H9 (cell line): ENCODE data around the gene MACROD1. TPM values are rescaled to one million over a fixed set of nuclear protein-coding genes. Genes with fewer than 3 reads are reported as not detected.

Experiments
- DNase-seq: peaks from one replicate; pipeline ENCODE4 v3.0.0-alpha.2; 2017
- H2AFZ ChIP-seq: one replicate; pipeline ENCODE4 v1.6.1; 2013; ENCODE audit warnings: mild to moderate bottlenecking, low read length, control low read depth, moderate library complexity
- H2AK5ac ChIP-seq: 2 replicates; pipeline ENCODE4 v1.6.1; 2013; ENCODE audit warnings: low read length, control low read depth, mixed read lengths; ENCODE audit not compliant: insufficient read length
- H2BK120ac ChIP-seq: one replicate; pipeline ENCODE4 v1.6.1; 2013; ENCODE audit warnings: low read depth, mild to moderate bottlenecking, low read length, control low read depth, inconsistent platforms; ENCODE audit not compliant: poor library complexity, severe bottlenecking
- H2BK12ac ChIP-seq: 2 replicates; pipeline ENCODE4 v1.6.1; 2013; ENCODE audit warnings: low read length, control low read depth, mixed read lengths, low read depth; ENCODE audit not compliant: insufficient read length
- H2BK15ac ChIP-seq: 2 replicates; pipeline ENCODE4 v1.6.1; 2013; ENCODE audit warnings: low read depth, low read length, control low read depth
- H2BK20ac ChIP-seq: one replicate; pipeline ENCODE4 v1.6.1; 2013; ENCODE audit warnings: low read depth, mild to moderate bottlenecking, low read length, control low read depth, inconsistent platforms; ENCODE audit not compliant: poor library complexity, severe bottlenecking
- H2BK5ac ChIP-seq: 2 replicates; pipeline ENCODE4 v1.6.1; 2013; ENCODE audit warnings: low read length, control low read depth, mixed read lengths; ENCODE audit not compliant: insufficient read length
- H3K14ac ChIP-seq: 2 replicates; pipeline ENCODE4 v1.6.1; 2013; ENCODE audit warnings: low read length, control low read depth; ENCODE audit not compliant: insufficient read depth
- H3K18ac ChIP-seq: 2 replicates; pipeline ENCODE4 v1.6.1; 2013; ENCODE audit warnings: low read depth, mild to moderate bottlenecking, mixed read lengths, low read length, control low read depth; ENCODE audit not compliant: insufficient read length
- H3K23ac ChIP-seq: 2 replicates; pipeline ENCODE4 v1.6.1; 2013; ENCODE audit warnings: low read length, control low read depth, mixed read lengths, low read depth; ENCODE audit not compliant: insufficient read length
- H3K23me2 ChIP-seq: 2 replicates; pipeline ENCODE4 v1.6.1; 2013; ENCODE audit warnings: low read depth, mild to moderate bottlenecking, mixed read lengths, low read length, control low read depth; ENCODE audit not compliant: insufficient read length, poor library complexity, severe bottlenecking
- H3K27ac ChIP-seq: 2 replicates; pipeline ENCODE4 v1.5.1; 2013; ENCODE audit warnings: low read length, control low read depth, mixed read lengths, low read depth; ENCODE audit not compliant: insufficient read length
- H3K27me3 ChIP-seq: 2 replicates; pipeline ENCODE4 v1.6.1; 2013; ENCODE audit warnings: low read length, control low read depth, inconsistent platforms; ENCODE audit not compliant: insufficient read depth
- H3K4ac ChIP-seq: 2 replicates; pipeline ENCODE4 v1.6.1; 2013; ENCODE audit warnings: low read depth, mild to moderate bottlenecking, control low read depth, inconsistent platforms, low read length, moderate library complexity
- H3K4me1 ChIP-seq: 2 replicates; pipeline ENCODE4 v1.6.1; 2013; ENCODE audit warnings: low read length, control low read depth, inconsistent platforms; ENCODE audit not compliant: insufficient read depth
- H3K4me2 ChIP-seq: 2 replicates; pipeline ENCODE4 v1.6.1; 2013; ENCODE audit warnings: low read length, control low read depth, mixed read lengths; ENCODE audit not compliant: insufficient read length, insufficient read depth
- H3K56ac ChIP-seq: 2 replicates; pipeline ENCODE4 v1.6.1; 2013; ENCODE audit warnings: low read depth, mild to moderate bottlenecking, mixed read lengths, low read length, control low read depth; ENCODE audit not compliant: insufficient read length
- H3K79me1 ChIP-seq: 2 replicates; pipeline ENCODE4 v1.6.1; 2013; ENCODE audit warnings: low read depth, mild to moderate bottlenecking, moderate library complexity, low read length, control low read depth, inconsistent platforms; ENCODE audit not compliant: insufficient read depth, poor library complexity, severe bottlenecking
- H3K79me2 ChIP-seq: 2 replicates; pipeline ENCODE4 v1.6.1; 2013; ENCODE audit warnings: low read length, control low read depth, inconsistent platforms; ENCODE audit not compliant: insufficient read depth
- H3K9ac ChIP-seq: 2 replicates; pipeline ENCODE4 v1.6.1; 2013; ENCODE audit warnings: low read length, control low read depth, mixed read lengths; ENCODE audit not compliant: insufficient read length; ENCODE audit errors: extremely low read depth
- H3K9me3 ChIP-seq: one replicate; pipeline ENCODE4 v1.6.1; 2013; ENCODE audit warnings: low read depth, low read length, inconsistent platforms; ENCODE audit not compliant: control insufficient read depth
- H3T11ph ChIP-seq: one replicate; pipeline ENCODE4 v1.6.1; 2013; ENCODE audit warnings: mild to moderate bottlenecking, low read length, control low read depth, inconsistent platforms
- H4K20me1 ChIP-seq: one replicate; pipeline ENCODE4 v1.6.1; 2013; ENCODE audit not compliant: control insufficient read depth, insufficient read length, insufficient read depth
- H4K5ac ChIP-seq: 2 replicates; pipeline ENCODE4 v1.6.1; 2013; ENCODE audit warnings: low read depth, mild to moderate bottlenecking, mixed read lengths, low read length, control low read depth; ENCODE audit not compliant: insufficient read length
- H4K8ac ChIP-seq: replicated peaks from 2 replicates; pipeline ENCODE4 v1.6.1; 2013; ENCODE audit warnings: low read length, control low read depth, mixed read lengths, low read depth; ENCODE audit not compliant: insufficient read length
- H4K91ac ChIP-seq: 2 replicates; pipeline ENCODE4 v1.6.1; 2013; ENCODE audit warnings: low read depth, mild to moderate bottlenecking, moderate library complexity, mixed read lengths, low read length, control low read depth; ENCODE audit not compliant: insufficient read length
- H3K27ac Mint-ChIP-seq, 3 experiments: 2 replicates in 2 of 3; 3 replicates in 1 of 3; pipeline ENCODE4 v1.8.0; 2020 to 2021; ENCODE audit warnings: mixed read lengths in 3 of 3, mild to moderate bottlenecking in 1 of 3, moderate library complexity in 1 of 3
- H3K27me3 Mint-ChIP-seq: 2 replicates; pipeline ENCODE4 v1.8.0; 2021; ENCODE audit warnings: low read depth, mild to moderate bottlenecking, moderate library complexity, mixed read lengths
- H3K36me3 Mint-ChIP-seq, 3 experiments: 2 replicates in 2 of 3; 3 replicates in 1 of 3; pipeline ENCODE4 v1.8.0; 2020 to 2021; ENCODE audit warnings: low read depth in 3 of 3, mixed read lengths in 3 of 3; ENCODE audit not compliant: insufficient read depth in 1 of 3
- H3K4me1 Mint-ChIP-seq, 2 experiments: 2 replicates each; pipeline ENCODE4 v1.8.0; 2020; ENCODE audit warnings: mixed read lengths in 2 of 2
- H3K4me3 Mint-ChIP-seq, 2 experiments: 2 replicates in 1 of 2; 3 replicates in 1 of 2; pipeline ENCODE4 v1.8.0; 2020 to 2021; ENCODE audit warnings: mild to moderate bottlenecking in 2 of 2, mixed read lengths in 2 of 2, moderate library complexity in 1 of 2
- H3K9me3 Mint-ChIP-seq, 2 experiments: 2 replicates in 1 of 2; 3 replicates in 1 of 2; pipeline ENCODE4 v1.8.0; 2020; ENCODE audit warnings: mild to moderate bottlenecking in 2 of 2, mixed read lengths in 2 of 2, moderate library complexity in 1 of 2
- WGBS: extraction: QIAGEN DNeasy Blood & Tissue Kit; methylation state at CpG from one replicate; pipeline ENCODE4 v1.1.7; 2013; ENCODE audit warnings: missing lambda C conversion rate, low lambda C conversion rate, mixed read lengths; ENCODE audit not compliant: insufficient read length; ENCODE audit errors: extremely low coverage; 5-methylcytosine and 5-hydroxymethylcytosine counted together
- total RNA-seq: library from RNA; stranded (reverse); gene quantifications from 2 replicates; pipeline ENCODE4 v1.2.1, GENCODE V29; 2021
- TF ChIP-seq, protein P1 (sequence below): fragments of 200-600 bp; sonication (generic); conservative IDR thresholded peaks from 3 replicates; pipeline ENCODE4 v1.8.0; 2021; ENCODE audit warnings: antibody characterized with exemption, mild to moderate bottlenecking

MACROD1 gene
- total RNA-seq, 1 experiment from 2014 or later = 21.2 TPM

DNA sequence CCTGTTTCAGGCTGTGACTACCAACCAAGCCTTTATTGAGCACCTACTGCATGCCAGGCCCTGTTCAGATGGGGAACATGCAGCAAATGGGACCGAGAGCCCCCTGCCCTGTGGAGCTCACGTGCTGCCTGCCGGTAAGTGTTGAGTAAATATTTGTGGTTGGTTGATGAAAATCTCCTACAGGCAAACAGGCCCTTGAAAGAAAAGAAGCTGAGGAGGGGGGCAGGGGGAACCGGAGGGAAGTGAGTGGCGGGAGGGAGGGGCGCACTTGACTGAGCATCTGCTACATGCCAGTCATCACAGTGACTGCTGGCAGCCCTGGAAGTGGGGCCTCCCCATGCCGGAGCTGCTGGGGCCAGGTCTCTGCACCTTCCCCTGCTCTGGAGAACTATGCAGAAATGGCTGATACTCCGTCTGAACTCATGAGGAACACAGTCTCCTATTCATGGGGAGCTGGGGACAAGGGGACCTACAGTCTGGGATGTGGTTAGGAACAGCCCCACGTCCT lies 34.2 kb downstream of the MACROD1 start:
- Mint-ChIP-seq H3K4me3 (no peak overlapping the region; a peak in 2 of 5 replicates), H3K9me3 (no peaks in the 10 kb centered on the region), H3K4me1 (peaks cover 30 to 51% of the 10 kb centered on the region in 2 experiments), H3K27ac (peak overlapping the region in 2 of 3 experiments; percentile 39 to 45; a peak in 1 of 7 replicates), H3K27me3 (peaks cover 37% of the 10 kb centered on the region), H3K36me3 (peaks cover 0 to 4% (median 0%) of the 10 kb centered on the region in 3 experiments; a peak in 2 of 7 replicates)
- no peak overlapping the region for H2BK120ac ChIP-seq
- no peak for DNase-seq
- H3K27ac ChIP-seq = no peak overlapping the region
- no peak overlapping the region for H4K91ac ChIP-seq
- no peak overlapping the region for H3K14ac ChIP-seq
- no peak overlapping the region for H3K4me2 ChIP-seq
- H3K18ac ChIP-seq = no peak overlapping the region
- no peak overlapping the region for H3T11ph ChIP-seq
- H2BK12ac ChIP-seq = no peak overlapping the region
- no CpG with 5 or more reads among the region's 9 CpGs for WGBS
- no peak overlapping the region for H3K23ac ChIP-seq
- H3K56ac ChIP-seq = no peak overlapping the region
- peaks cover 3% of the 10 kb centered on the region; the same call in 1 of the 2 replicates for H3K4me1 ChIP-seq
- H2BK5ac ChIP-seq = no peak overlapping the region
- H4K20me1 ChIP-seq = peaks cover 3% of the 10 kb centered on the region
- H3K4ac ChIP-seq = no peak overlapping the region
- H3K23me2 ChIP-seq = no peaks in the 10 kb centered on the region
- TF ChIP-seq, protein P1, sequence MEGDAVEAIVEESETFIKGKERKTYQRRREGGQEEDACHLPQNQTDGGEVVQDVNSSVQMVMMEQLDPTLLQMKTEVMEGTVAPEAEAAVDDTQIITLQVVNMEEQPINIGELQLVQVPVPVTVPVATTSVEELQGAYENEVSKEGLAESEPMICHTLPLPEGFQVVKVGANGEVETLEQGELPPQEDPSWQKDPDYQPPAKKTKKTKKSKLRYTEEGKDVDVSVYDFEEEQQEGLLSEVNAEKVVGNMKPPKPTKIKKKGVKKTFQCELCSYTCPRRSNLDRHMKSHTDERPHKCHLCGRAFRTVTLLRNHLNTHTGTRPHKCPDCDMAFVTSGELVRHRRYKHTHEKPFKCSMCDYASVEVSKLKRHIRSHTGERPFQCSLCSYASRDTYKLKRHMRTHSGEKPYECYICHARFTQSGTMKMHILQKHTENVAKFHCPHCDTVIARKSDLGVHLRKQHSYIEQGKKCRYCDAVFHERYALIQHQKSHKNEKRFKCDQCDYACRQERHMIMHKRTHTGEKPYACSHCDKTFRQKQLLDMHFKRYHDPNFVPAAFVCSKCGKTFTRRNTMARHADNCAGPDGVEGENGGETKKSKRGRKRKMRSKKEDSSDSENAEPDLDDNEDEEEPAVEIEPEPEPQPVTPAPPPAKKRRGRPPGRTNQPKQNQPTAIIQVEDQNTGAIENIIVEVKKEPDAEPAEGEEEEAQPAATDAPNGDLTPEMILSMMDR = no peak
- H3K79me2 ChIP-seq = no peaks in the 10 kb centered on the region
- H3K9ac ChIP-seq = no peak overlapping the region
- H2BK20ac ChIP-seq = no peak overlapping the region
- H2AFZ ChIP-seq = no peak overlapping the region
- no peak overlapping the region for H4K5ac ChIP-seq
- no peak overlapping the region for H4K8ac ChIP-seq
- no peaks in the 10 kb centered on the region for H3K9me3 ChIP-seq
- peaks cover 3% of the 10 kb centered on the region; the same call in 1 of the 2 replicates for H3K27me3 ChIP-seq
- no peaks in the 10 kb centered on the region for H3K79me1 ChIP-seq
- no peak overlapping the region for H2AK5ac ChIP-seq
- H2BK15ac ChIP-seq = no peak overlapping the region
